ENCODE measurements around the gene PRPSAP1. TPM values are rescaled to one million over a fixed set of nuclear protein-coding genes. Genes with fewer than 3 reads are reported as not detected.

The PRPSAP1 gene
- total RNA-seq, 2 experiments from 2014 or later: 63.9 to 64.7 TPM

Other genes with a start within 250 kb of the PRPSAP1 start
- under 1 TPM in 1 of 2 experiments, not detected in 1; 0.55 TPM for gene FOXJ1, start 212.7 kb downstream of the PRPSAP1 start, total RNA-seq
- gene RNF157, start 113.4 kb downstream of the PRPSAP1 start, total RNA-seq: 100 to 1,000 TPM in 1 of 2 experiments, 10 to 100 TPM in 1; 73.0 to 148 TPM
- gene UBALD2, start 88.6 kb downstream of the PRPSAP1 start, total RNA-seq: 100 to 1,000 TPM; 260 to 406 TPM
- gene QRICH2, start 45.6 kb downstream of the PRPSAP1 start, total RNA-seq: 1 to 10 TPM; 3.8 to 5.8 TPM
- gene SPHK1, start 30.7 kb upstream of the PRPSAP1 start, total RNA-seq: 1 to 10 TPM; 5.4 to 8.4 TPM
- gene UBE2O, start 99.2 kb upstream of the PRPSAP1 start, total RNA-seq: 10 to 100 TPM; 30.2 to 34.7 TPM
- gene AANAT, start 113.7 kb upstream of the PRPSAP1 start, total RNA-seq: not detected
- 10 to 100 TPM; 29.6 to 42.1 TPM for gene RHBDF2, start 147.5 kb upstream of the PRPSAP1 start, total RNA-seq
- not detected for gene CYGB, start 183.8 kb upstream of the PRPSAP1 start, total RNA-seq
- not detected for gene PRCD, start 186.1 kb upstream of the PRPSAP1 start, total RNA-seq
- gene ST6GALNAC2, start 231.9 kb upstream of the PRPSAP1 start, total RNA-seq: not detected